ENCODE data around the gene AQP11. TPM values are rescaled to one million over a fixed set of nuclear protein-coding genes. Genes with fewer than 3 reads are reported as not detected.
"Not testable (repeated sequence)": the region's sequence is repeated elsewhere in the genome, so short reads cannot be mapped to it uniquely, and the experiment has no call there.

Gene AQP11
- polyA plus RNA-seq, 10 donors: 0.92 to 2.3 (median 1.5) TPM

DNA sequence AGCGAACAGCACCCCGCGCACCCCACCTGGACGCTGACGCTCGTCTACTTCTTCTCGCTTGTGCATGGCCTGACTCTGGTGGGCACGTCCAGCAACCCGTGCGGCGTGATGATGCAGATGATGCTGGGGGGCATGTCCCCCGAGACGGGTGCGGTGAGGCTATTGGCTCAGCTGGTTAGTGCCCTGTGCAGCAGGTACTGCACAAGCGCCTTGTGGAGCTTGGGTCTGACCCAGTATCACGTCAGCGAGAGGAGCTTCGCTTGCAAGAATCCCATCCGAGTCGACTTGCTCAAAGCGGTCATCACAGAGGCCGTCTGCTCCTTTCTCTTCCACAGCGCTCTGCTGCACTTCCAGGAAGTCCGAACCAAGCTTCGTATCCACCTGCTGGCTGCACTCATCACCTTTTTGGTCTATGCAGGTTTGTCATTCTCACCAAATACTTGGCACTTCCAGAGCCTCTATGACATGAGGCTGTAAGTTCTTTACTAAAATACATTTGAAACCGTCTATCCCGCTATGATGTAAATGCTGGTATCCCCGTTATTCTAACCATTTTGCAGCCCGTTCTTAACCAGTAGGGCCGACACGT is 535 bp downstream of the AQP11 start:
- peak; percentile 7 to 76 (median 43) for DNase-seq

DNA sequence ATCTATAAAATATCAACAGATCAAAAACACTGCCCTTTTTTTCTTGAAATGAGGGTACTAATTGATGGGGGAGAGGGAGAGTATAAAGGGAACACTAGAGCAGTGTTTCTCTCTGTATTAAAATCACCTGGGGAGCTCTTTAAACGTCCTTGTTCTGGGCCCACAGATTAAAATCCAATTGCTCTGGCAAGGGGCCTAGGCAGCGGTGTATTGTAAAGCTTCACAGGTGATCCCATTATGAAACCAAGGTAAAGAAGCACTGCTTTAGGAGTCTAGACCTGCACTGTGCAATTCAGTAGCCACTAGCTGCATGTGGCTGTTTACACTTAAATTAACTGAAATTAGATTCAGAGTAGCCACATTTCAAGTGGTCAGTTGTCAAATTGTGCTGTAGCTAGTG is 3.0 kb downstream of the AQP11 start:
- no peak for DNase-seq

GRCh38 chr11:77593883-77594282 is 4.1 kb downstream of the AQP11 start:
- no peak for DNase-seq

GRCh38 chr11:77596626-77597025 is 6.9 kb downstream of the AQP11 start:
- DNase-seq: no peak

GRCh38 chr11:77598195-77598594 is 8.4 kb downstream of the AQP11 start:
- DNase-seq: no peak

GRCh38 chr11:77602381-77603088 is 12.8 kb downstream of the AQP11 start:
- DNase-seq: peak in 1 of 3 donors; percentile 70

GRCh38 chr11:77604281-77604680 is 14.5 kb downstream of the AQP11 start:
- DNase-seq: no peak

- no peak for DNase-seq
These were observed 19.5 kb downstream of the AQP11 start for GRCh38 chr11:77609234-77609633.

GRCh38 chr11:77611921-77612320 is 22.2 kb downstream of the AQP11 start:
- no peak for DNase-seq

DNA sequence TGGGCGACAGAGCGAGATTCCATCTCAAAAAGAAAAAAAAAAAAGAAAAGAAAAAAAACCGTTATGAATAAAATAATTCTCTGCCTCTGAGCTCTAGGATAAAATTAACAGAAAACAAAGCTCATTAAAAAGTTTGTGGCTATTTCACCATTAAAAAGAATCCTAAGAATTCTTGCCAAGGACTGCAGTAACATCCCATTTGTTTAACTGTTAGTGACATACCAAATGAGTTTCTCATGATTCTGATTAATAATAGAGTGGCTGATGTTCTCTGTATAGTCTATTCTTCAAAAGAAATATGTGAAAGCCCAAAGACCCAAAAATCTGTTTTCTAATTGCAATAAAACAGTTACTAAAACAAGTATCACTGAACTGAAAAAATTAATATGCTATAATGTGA is 28.1 kb downstream of the AQP11 start:
- DNase-seq: no peak

DNA sequence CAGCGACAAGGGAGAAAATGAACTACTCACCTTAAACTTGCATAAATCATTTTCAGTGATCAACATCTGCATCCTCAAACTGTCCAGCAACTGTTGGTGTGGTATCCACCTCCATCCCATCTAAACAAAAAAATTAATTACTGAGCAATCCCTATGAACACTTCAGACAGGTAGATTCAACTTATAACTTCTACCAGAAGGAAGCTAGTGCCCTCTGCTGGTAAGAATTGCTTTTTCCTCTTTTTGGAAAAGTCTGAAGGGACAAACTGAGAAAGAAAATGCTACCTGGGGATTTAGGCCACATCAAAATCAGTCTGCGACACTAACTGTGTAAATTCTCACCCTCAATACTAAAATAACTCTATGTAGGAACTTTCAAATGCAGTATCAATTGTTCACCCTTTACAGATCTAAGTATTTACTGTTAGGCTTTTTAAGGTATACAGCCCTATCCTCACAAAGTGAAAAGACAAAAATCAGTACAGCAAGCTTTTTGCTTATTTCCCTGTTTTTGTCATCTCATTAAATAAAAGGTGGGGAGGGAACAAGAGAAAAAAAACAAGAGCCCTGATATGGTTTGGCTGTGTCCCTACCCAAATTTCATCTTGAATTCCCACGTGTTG is 29.9 kb downstream of the AQP11 start:
- peak; percentile 23 to 43 (median 40) for DNase-seq

DNA sequence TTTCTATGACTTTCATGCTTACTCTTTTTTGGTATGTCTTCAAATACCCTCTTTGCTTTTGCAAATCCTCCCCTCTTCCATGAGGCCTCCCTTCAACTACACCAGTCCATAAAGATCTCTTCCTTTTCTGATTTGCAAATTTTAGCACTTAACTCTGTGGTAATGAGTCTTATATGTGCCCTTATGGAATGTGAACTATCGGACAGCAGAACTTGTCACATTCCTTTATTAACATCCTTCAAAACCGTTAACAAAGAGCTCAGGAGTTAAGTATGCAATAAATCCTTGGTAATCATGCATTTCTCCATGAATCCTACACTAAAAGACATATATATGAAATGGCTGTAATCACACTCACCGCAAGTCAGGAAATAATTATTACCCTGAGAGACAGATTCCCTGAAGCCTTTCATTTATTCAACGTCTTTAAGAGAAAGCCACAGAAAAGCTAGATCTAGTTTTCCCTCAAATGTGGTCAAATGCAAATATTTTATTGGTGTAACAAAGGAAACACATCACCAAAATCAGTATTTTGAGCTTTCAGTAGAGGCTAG is 40.5 kb downstream of the AQP11 start:
- no peak for DNase-seq

DNA sequence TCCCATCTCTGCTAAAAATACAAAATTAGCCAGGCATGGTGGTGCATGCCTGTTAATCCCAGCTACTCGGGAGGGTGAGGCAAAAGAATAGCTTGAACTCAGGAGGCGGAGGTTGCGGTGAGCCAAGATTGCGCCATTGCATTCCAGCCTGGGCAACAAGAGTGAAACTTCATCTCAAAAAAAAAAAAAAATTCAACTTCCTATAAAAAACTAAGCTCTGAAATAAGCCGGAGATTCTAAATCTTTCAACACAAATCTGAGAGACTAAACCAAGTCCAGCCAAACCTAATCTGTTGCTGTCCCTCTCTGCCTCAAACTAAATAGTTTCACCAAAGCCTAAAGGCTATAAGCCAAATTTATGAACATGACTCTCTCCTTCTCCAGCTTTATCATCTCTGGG is 44.2 kb downstream of the AQP11 start:
- not testable (repeated sequence) for DNase-seq

- DNase-seq: peak in 1 of 3 donors; percentile 27
These were observed 47.1 kb downstream of the AQP11 start for GRCh38 chr11:77636731-77637344.

DNA sequence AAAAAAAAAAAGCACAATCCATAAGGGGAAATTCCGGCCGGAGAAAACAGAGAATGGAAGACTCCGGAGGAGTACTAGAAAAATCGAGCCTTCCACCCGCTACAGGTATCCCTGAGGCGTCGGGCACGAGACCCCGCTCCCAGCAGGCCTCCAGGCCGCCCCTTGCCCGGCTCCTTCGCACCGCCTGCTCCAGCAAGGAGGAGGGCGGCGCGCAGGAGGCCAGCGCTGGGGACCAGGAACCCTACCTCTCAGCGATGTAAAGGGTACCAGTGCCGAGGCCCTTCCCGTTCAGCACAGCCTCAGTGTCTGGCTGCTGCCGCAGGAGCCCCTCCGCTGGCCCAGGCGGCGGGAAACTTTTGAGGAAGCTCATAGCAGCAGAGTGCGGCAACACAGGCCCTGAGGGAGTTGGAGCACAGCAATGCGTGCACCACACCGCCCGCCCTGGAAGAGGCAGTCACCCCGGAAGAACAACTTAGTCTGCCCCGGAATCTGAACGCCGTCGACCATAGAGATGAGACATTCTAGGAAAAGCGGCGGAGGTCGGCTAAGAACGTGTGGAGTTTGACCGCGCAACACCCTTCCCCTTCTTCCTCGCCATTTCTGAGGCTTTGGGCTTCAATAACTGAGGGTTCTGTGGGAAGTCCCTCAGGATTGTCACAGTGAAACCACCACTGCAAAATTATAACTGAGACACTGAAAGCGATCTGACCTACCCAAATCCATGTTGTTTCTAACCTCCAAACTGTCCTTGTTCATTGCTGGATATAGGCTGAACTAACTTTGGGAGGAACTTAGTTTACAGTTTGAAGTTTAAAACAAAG is 47.8 kb downstream of the AQP11 start, which contains the start of gene CLNS1A:
Gene CLNS1A (minus strand): TSS at position 450 of the 821 bp plus-strand sequence. CDS start 80 bp downstream, at position 370.
- peak; percentile 89 to 97 (median 90) for DNase-seq

DNA sequence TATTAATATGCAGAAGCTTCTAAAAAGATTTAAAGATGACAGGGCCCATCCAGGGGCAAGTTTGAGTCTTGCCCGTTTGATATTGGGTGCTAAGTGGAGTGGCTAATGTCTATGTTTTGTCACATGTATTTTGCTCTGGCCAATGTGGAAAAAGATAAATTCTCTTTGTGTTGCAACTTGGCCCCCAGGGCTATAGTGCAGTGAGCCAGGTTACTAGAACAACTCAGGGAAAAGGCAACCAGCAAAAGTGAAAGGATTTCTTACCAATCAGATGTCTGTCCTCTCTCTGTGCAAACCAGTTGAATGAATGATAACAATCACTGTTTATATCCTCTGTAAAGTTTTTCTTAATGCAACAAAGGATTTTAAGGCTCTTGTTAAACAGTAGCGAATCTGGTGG is 52.5 kb downstream of the AQP11 start:
- no peak for DNase-seq

GRCh38 chr11:77644887-77645286 is 55.1 kb downstream of the AQP11 start:
- no peak for DNase-seq

- DNase-seq: no peak
These were observed 58.0 kb downstream of the AQP11 start for GRCh38 chr11:77647654-77648305.

- no peak for DNase-seq
These were observed 60.4 kb downstream of the AQP11 start for GRCh38 chr11:77650123-77650522.

DNA sequence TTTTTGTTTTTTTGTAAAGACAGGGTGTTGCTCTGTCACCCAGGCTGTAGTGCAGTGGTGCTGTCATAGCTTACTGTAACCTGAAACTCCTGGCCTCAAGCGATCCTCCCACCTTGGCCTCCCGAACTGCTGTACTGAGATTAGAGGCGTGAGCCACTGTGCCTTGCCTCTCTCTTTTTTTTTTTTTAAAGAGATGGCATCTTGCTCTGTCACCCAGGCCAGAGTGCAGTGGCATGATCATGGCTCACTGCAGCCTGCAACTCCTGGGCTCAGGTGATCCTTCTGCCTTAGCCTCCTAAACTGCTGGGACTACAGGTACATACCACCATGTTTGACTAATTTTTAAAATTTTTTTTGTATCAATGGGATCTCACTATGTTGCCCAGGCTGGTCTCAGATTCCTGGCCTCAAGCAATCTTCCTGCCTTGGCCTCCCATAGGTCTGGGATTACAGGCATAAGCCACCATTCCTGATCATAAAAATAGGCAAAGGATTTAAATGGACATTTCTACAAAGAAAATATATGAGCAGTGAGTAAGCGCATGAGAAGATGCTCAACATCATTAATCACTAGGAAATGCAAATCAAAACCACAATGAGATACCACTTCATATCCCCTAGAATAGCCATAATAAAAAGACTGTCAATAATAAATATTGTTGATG is 65.1 kb downstream of the AQP11 start:
- DNase-seq: no peak
